Stromal cell of bone marrow (primary cell): ENCODE results near the gene BLOC1S4.
"Not testable (repeated sequence)": the region's sequence is repeated elsewhere in the genome, so short reads cannot be mapped to it uniquely, and the experiment has no call there.

Experiments
- DNase-seq: peaks from one replicate; pipeline ENCODE4 v3.0.0-alpha.2; 2012; ENCODE audit warnings: low read depth

Gene BLOC1S4

DNA sequence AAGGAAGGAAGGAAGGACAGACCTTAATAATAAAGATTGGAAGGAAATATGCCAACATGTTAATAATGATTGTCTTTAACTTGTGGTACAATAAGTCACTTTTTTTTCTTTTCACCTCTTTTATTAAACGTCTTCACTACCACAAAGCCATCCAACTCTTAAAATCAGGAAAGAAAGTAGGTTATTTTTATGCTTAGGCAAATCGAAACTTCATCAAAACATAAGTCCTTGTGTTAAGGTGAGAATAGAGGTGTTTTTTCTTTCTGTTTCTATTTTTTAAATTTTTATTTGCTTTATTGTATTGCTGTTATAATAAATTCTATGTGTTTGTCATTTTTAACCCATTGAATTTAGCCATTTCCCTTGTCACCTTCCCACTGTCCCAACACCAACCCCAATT, 26.5 kb downstream of the BLOC1S4 start:
- DNase-seq: no peak

DNA sequence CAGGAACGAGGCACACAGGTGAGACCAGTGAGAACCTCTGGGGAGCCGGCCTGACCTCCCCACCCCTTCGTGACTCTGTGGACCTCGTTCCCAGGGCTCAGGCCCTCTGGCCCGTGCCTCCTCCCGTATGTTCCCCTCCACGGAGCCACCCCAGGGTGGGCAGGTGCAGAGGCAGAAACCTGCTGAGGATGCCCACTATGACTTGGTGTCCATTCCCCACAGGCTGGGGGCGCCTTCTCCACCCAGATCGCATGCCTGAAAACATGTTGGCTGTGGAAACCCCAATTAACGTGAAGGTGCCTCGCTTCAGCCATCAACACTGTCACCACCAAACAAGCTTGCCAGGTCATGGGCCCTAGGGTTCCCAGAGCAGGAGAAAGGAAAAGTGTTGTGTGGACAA, 27.0 kb downstream of the BLOC1S4 start:
- no peak for DNase-seq

DNA sequence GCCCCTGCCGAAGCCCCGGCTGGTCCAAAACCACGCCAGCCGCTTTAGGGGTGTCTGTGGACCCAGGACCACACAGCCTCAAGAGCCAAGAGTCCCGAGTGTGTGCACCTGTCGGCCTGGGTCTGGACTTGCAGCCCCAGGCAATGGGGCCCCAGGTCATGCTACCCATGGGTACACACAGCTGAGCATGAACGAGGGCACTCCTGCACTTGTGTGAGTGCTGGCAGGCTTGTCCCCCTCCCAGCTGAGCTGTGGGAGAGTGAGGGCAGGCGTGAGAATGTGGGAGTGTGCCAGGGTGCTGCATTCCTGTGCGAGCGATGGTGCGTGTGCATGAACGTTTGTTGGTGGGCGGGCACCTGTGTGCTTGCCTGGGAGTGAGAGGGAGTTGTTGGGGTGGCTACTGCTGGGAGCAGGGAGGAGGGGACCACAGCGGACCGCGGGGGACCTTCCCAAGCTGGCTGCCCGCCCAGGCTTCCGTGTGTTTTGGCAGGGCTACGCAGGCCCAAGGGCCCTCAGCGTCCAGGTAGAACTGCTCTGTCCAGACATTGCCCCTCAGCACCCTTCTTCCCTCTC, 30.8 kb downstream of the BLOC1S4 start:
- DNase-seq: no peak

DNA sequence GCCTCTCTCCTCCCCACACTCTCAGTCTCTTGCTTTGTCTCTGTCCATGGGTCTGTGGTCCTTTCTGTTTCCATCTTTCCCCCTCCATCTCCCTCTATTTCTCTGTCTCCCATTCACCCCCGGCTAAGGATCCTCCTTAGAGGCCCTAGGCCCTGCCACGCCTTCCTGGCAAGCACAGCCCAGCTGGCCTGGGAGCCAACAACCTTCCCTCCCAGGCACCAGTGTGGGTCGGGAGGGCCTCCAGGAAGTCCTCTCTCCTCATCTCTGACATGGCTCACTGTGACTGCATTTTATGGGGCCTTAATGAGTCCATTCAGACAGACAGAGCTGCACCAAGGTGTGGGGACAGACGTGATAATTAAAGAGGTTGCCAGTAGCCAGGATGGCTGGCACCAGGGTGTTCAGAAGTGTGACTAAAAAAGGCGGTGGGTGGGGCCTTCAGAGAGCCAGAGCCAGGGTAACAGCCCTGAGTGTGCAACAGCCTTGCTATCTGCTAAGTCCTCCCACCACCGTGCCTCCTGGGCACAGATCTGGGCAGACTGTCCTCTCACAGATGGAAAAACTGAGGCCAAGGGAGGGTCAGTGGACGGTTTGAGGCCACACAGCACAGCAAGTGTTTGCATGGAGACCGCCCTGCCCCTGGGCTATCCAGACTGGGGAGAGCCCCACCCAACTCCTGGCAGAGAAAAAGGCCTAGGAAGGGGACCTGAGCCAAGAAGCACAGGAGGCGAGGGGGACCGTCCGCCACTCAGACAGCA, 31.5 kb downstream of the BLOC1S4 start:
- DNase-seq: no peak

DNA sequence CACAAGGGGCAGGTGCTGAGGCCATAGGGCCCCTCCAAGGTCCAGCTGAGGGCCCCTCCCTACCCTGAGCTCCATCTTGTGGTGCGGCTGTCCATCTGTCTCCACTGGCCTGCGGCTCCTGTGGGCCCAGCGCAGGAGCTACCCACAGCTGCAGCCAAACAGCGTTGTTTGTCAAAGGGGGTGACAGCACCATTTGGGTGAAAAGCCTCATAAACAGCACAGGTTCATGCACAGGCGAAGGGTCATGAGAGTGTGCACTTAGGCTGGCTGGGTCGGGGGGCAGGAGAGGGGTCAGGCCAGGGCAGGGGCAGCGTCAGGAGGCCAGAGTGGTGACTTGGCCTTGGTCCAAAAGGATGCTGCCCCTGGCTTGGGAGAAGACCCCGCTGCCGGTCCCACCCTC, 32.3 kb downstream of the BLOC1S4 start:
- DNase-seq: no peak

DNA sequence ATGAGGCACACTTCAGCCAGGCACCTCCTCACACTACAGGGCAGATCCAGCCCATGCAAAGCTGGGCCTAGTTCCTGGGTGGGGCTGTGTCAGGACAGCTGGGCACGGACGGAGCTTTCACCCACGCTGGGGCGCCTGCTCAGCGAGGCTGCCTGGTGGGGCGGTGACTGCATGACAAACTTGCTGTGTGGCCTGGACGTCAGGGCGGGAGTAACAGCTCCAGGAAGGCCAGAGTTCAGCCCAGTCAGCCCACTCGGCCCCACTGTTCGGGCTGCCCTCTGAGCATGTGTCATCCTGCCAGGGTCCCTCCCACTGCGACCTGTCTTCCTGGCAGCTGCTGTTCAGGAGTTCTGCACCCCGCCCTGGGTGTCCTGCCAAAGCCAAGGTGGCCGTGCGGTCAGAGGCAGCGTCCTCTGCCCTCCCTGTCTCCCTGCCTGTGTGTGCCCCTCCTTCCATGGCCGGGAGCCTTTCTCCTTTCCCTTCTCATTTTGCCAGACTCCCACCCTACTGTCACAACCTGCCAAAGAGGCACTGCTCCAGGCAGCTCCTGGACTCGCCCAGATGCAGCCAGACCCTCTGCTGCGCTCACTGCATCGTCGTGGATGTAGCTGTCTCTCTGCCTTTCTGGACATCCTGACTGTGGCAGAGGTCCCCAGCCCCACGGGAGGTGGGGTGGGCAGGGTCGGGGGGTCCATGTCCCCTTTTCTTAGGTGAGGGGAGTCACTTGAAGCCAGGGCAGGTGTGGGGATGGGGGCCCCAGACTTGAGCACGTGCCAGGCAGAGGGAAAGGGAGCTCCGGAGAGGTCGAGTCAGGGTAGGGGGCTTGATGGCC, 33.6 kb downstream of the BLOC1S4 start:
- DNase-seq: peak; percentile 22

DNA sequence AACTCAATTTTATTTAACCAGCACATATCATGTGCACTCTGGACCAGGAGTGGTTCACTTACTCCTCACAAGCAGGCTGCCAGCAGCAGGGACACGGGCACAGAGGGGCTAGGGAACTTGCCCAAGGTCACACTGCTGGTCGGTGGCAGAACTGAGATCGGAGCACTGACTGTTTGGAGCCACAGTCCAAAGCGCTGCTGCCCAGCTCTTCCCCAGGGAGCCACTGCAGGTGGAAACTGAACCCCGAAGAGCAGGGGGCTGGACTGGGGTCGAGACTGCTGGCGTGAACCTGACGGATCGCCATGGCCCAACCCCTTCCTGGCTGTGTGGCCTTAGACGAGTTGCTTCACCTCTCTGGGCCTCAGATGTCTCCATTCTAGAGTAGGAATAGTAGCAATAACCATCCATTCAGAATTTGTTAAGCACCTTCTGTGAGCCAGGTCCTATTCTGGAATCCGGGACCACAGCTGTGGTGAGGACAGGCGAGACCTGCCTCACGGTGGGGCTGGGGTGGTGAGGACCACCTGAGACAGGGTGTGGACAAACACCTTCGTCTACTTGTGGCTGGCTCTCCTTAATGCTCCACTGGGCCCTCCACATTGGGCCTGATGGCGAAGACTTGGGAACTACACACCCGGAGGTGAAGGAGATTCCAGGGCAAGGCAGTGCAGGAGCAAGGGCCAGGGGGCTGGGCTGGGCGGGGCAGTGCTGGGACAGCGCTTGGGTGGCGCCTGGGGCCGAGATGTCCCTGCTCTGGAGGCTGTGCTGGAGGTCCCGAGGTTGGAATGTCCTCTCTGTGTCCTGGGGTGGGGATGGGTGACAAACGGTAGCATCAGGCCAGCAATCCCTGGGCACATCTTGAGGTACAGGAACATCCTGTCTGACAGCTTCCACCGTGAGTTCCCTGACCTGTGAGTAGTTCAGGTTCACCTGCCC, 34.6 kb downstream of the BLOC1S4 start:
- DNase-seq: no peak

DNA sequence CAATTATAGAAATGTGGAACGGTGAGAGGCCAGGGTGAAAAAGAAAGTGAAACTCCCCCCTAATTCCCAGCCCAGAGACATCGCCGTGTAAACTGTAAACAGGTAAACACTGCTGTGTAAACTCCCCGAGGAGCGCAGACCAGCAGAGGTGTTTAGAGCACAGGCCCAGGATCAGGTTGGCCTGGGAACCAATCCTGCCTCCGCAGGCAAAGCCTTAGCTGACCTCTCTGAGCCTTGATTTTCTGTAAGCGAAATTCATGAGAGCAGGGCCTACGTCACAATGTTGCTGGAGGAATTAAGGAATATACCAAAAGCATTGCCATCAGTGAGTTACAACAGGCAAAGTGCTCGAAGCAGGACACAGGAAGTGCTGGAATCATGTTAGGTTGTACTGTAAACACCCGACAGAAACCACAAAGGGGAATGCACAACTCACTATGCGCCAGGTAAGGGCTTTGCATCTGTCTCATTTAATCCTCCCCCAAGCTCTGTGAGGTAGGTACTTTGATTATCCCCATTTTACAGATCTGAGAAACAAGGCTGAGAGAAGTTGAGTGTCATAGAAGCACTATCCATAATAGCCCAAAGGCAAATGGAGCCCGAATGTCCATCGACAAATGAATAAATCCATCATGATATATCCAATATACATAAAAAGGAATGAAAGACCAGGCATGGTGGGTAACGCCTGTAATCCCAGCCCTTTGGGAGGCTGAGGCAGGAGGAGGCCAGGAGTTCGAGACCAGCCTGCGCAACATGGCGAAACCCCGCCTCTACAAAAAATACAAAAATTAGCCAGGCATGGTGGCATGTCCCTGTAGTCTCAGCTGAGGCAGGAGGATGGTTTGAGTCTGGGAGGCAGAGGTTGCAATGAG, 35.9 kb downstream of the BLOC1S4 start:
- no peak for DNase-seq

DNA sequence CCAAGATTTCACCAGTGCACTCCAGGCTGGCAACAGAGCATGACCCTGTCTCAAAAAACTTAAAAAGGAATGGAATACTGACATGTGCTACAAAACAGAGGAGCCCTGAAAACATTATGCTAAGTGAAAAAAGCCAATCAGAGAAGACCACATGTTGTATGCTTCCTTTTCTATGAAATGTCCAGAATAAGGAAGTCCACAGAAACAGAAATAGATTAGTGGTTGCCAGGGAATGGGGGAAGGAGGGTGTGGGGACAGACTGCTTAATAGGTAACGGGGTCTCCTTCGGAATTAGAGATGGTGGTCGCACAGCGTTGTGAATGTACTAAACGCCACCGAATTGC, 36.5 kb downstream of the BLOC1S4 start:
- DNase-seq: no peak

DNA sequence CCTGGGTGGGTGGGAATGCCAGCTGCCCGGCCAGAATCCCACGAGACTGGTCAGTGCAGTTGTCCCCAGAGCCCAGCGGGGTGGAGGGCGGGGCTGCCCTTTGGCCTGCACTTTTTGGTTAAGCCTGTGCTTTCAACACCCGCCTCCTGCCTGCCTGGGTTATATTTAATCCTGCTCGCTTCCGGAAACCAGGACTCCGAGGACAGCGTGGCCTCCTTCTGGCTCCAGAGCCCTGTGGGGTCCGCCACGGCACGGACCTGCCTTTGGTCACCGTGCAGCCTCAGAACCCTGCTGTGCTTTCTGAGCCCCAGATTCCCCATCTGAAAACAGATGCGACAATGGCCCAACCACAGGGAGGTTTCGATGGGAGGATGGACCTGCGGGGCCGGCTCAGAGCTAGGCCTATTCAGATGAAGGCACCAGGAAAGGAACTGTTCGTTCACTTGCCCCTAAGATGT, 37.2 kb downstream of the BLOC1S4 start:
- DNase-seq: no peak

DNA sequence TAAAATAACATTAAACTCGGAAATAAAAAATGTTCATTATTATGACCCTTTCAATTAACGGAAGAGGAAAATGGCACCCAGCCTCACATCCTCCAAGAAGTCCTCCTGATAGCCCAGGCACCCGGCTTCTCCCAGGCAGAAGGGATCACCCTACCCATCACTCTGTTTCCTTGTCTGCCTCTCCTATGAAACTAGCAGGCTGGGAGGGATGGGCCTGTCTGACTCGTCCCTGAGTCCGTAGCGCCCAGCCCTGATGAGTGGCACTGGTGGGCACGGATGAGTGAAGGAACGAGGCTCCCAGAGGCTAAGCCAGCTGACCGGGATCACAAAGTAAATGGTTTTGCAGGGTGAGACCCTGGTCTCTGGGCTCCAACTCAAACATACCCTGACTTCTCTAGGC, 37.9 kb downstream of the BLOC1S4 start:
- no peak for DNase-seq

DNA sequence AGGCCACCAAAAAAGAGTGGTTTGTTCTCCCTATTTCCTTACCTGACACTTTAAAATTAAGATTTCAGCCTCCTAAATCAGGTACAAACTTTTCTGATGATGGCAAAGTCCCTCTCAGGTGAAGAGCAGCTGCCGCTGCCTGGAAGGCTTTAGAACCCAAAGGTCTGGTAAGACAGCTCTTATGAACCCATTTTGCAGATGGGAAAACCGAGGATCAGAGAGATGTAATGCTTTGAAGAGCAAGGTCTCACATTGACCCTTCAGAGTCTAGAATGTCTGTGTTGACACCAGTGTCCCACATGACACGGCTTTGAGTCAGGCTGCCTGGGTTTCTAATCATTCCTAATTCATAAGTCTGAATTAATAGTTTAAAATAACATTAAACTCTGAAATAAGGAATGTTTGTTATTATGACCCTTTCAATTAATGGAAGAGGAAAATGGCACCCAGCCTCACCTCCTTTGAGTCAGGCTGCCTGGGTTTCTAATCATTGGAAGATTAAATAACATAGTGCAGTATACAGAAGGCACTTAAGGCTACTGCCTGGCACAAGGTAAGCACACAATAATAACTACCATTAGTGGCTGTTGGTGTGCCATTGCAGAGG, 38.6 kb downstream of the BLOC1S4 start:
- DNase-seq: no peak

DNA sequence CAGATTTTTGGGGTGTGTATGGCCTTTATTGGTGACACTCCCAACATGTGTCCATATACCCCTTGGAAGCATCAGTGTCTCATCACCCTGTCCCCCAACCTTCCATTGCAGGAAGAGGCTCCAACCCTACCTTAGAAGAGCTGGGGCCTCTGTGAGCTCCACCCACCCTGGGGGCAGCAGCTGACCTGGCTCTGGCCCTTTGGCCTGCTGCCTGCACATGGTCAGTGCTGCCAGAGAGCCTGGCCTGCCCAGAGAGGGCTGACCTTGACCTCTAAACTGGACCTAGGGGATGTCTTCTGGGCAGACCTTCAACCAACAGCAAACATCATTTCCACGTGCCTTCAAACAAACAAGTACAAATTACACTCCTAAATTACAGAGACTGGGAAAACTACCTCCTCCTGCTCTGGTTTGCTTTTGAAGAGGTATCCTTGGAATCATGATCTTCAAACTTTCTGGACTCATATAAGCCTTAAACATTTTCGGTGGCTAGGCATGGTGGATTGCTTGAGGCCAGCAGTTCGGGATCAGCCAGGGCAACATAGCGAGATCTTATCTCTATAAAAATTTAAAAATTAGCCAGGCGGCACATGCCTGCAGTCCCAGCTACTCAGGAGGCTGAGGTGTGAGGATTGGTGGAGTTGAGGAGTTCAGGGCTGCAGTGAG, 39.2 kb downstream of the BLOC1S4 start:
- no peak for DNase-seq

DNA sequence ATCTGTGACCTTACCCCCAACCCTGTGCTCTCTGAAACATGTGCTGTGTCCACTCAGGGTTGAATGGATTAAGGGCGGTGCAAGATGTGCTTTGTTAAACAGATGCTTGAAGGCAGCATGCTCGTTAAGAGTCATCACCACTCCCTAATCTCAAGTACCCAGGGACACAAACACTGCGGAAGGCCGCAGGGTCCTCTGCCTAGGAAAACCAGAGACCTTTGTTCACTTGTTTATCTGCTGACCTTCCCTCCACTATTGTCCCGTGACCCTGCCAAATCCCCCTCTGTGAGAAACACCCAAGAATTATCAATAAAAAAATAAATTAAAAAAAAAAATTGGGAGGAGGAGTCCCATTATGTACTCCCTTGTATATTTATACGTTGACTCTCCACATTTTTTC, 40.4 kb downstream of the BLOC1S4 start:
- not testable (repeated sequence) for DNase-seq

DNA sequence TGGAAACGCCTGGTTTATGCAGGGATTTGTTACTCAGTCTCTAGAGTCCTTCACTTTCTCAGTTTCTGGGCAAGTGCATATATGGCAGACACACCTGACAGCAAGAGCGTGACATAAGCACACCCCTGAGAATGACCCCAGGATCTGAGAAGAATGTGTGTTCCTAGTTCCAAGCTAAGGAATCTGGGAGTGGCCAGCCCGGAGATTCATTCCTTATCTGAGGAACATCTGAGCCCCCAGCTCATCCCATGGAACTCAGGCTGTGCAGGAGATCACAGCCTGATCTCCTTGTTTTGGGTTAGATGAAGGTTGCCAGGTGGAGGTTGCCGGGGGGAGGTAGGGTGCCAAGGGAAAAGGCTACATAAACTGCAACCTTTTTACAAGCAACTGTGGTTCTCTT, 42.8 kb downstream of the BLOC1S4 start:
- DNase-seq: no peak

DNA sequence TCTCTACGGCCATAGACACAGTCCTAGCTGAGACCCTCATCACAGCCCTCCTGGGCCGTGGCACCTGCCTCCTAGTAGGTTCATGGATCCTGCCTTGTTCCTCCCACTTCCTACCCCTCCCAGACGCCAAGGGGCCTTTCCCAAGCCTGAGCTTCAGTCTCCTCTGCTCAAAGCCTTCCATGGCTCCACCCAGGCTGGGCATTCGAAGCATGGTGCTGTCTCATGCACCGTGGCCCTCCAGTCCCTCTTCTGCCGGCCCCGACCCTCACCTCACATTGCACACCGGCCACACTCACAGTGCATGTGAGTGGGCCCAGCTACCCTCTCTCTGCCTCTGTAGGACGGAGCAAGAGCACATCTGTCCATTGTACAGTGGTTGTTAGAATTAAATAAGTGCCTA, 44.9 kb downstream of the BLOC1S4 start:
- DNase-seq: no peak

DNA sequence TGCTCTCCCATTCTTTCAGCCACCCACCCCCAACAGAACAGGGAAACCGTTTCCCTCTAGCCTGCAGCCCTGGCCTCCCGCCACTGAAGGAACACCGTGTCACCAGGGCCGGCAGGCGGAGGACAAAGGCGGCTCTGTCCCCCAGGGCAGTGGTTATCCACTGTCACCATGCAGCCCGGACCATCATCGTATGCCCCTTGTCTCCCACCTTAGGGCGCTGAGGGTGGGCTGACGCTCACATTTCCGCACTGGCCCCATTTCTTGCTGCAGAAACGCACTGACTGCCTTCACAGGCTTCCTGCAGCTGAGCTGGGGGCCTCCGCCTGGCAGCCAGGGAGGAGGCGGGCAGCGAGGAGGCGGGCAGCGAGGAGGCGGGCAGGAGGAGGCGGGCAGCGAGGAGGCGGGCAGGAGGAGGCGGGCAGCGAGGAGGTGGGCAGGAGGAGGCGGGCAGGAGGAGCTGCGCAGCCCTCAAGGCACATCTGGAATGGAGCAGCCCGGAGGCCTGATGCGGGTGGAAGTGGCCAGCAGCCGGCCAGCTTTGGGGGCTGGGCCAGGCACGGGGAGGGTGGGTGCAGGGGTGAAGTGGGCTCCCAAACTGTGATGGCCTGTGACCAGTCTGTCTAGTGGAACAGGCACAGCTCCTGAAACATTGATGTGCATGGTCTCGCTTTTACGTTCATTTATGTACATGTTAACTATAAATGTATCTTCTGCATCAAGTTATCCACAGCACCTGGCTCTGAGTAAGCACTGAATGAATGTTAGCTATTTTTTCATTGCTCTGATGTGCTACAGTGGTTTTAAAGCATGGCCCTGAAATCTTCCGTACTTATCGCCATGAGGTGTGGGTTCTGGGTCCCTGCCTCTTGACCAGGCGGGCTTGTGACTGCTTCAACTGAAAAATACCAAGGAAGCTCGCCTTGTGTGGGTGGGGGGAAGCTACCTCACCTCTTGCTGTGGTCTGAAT, 46.0 kb downstream of the BLOC1S4 start:
- DNase-seq: no peak

DNA sequence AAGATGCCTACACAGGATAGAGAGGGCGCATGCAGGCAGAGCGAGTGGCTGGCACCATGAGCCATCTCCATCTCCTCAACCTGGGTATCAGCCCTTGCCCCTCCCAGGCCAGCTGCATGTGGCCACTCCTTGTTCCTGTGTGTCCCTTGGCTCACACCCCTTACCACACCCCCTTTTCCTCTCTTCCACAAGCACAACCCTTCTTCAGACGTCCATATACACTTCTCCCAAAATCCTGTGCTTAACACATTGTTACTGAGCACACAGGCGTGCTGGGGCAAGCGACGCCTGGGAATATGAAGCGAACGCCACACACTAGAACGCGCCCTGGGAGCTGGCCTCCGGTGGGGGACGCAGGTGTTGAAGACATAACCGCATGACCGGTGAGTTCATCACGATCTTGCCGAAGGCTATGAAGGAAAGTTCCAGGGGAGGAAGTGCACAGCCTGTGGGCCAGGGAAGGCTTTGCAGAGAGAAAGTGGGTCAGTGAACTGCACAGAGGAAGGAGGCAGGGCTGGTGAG, 47.4 kb downstream of the BLOC1S4 start:
- no peak for DNase-seq
